Stimulated activated memory B cell treated with anti-CD40 and anti-IgM and Interleukin-4, amounts not matched to agents 10 μg/mL and 1 μg/mL and 100 μg/mL, for 72 hours (primary cell): ENCODE data around the gene MACROD2.

ENCODE experiments used
- ATAC-seq: fragments of 150-1000 bp; cut with Tn5 transposase; 2 replicates; pipeline ENCODE4 v1.10.0; 2021
- H3K27ac Mint-ChIP-seq: one replicate; pipeline ENCODE4 v1.8.0; 2022; ENCODE audit warnings: mild to moderate bottlenecking, mixed read lengths
- H3K27me3 Mint-ChIP-seq: one replicate; pipeline ENCODE4 v1.8.0; 2022; ENCODE audit warnings: mixed read lengths
- H3K36me3 Mint-ChIP-seq: one replicate; pipeline ENCODE4 v1.8.0; 2022; ENCODE audit warnings: mixed read lengths
- H3K4me1 Mint-ChIP-seq: one replicate; pipeline ENCODE4 v1.8.0; 2022; ENCODE audit warnings: mixed read lengths
- H3K4me3 Mint-ChIP-seq: one replicate; pipeline ENCODE4 v1.8.0; 2022; ENCODE audit warnings: mild to moderate bottlenecking, moderate library complexity, mixed read lengths
- H3K9me3 Mint-ChIP-seq: one replicate; pipeline ENCODE4 v1.8.0; 2022; ENCODE audit warnings: mixed read lengths

MACROD2 gene

DNA sequence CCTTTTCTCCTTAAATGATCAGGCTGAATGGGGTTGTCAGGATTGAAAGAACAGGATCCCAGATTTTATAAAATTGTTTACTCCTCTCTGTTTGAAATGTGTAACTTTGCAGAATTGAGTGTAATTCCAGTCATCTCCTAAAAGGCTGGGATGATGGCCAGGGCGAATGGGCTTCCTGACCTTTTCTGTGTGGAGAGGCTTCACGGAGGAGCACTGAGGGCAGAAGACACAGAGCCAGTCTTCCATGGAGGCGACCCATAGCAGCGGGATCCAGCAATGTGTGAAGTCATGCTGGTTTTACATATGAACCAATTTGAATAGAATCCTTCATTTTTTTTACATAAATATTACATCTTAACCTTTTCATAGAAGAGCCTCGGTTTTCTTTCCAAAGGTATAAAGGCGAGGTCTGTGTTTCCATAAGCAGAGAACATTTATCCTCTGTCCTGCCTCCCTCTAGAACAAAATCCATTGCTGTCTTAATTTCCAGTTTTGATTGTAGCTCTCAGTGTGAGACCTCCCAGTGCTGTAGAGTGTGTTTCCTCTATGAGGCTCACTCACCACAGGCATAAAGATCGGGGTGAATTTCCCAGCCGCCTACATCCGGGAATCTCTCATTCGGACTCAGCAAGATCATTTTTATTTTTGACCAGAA is 711.8 kb downstream of the MACROD2 start:
- H3K27ac Mint-ChIP-seq = no peak overlapping the region
- H3K9me3 Mint-ChIP-seq = no peaks in the 10 kb centered on the region
- no peaks in the 10 kb centered on the region for H3K27me3 Mint-ChIP-seq
- H3K36me3 Mint-ChIP-seq = no peaks in the 10 kb centered on the region
- no peaks in the 10 kb centered on the region for H3K4me1 Mint-ChIP-seq
- no peak overlapping the region for H3K4me3 Mint-ChIP-seq
- no peak for ATAC-seq

DNA sequence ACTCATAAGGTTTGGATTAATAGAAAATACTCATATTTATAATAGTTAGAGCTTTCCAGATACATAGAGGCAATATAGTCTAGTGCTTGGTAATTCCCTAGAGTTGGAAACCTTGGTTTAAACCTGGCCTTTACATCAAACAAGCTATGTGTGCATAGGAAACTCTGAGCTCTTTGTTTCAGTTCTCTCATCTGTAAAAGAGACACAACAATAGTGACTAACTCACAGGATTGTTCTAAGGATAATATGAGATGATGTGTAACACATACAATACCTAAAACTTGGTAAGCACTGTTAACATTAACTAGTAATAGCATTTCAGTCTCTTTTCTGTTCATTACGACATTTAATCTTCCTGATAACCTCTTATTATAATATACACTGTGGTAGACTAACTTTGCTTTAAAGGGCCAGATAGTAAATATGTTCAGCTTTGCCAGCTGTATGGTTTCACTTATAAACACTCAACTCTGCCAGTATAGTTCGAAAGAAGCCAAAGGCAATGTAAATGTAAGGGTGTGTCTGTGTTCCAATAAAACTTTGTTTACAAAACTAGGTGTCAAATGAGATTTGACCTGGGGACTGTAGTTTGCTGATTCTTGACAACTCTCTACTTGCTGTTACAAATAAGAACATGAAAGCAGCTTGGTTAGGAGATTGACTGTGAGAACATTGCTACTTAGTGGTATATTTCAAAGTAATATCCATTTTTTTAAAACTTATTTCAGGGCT is 712.7 kb downstream of the MACROD2 start:
- no peak overlapping the region for H3K27ac Mint-ChIP-seq
- H3K36me3 Mint-ChIP-seq = no peaks in the 10 kb centered on the region
- ATAC-seq = no peak
- H3K4me3 Mint-ChIP-seq = no peak overlapping the region
- H3K9me3 Mint-ChIP-seq = no peaks in the 10 kb centered on the region
- H3K27me3 Mint-ChIP-seq = no peaks in the 10 kb centered on the region
- H3K4me1 Mint-ChIP-seq = no peaks in the 10 kb centered on the region

DNA sequence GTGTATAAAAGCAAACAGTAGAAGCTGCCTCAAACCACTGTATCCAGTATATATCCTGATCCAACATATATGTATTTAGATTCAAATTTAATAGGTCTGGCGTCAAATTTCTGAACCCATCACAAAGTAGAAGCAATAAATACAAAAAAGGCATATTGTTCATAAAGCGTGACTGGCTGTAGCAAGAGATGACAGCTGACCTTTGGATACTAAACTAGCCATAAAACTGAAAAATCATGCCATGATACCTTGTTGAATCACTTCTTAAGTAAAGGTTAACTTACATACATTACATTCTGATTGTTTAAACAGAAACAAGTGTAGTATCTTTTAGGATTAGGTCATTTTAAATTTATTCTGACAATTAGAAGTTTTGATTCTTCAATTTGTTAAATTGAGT is 714.1 kb downstream of the MACROD2 start:
- H3K36me3 Mint-ChIP-seq = no peaks in the 10 kb centered on the region
- no peak for ATAC-seq
- no peaks in the 10 kb centered on the region for H3K27me3 Mint-ChIP-seq
- peaks cover 1% of the 10 kb centered on the region for H3K9me3 Mint-ChIP-seq
- no peak overlapping the region for H3K27ac Mint-ChIP-seq
- no peak overlapping the region for H3K4me3 Mint-ChIP-seq
- H3K4me1 Mint-ChIP-seq = no peaks in the 10 kb centered on the region

DNA sequence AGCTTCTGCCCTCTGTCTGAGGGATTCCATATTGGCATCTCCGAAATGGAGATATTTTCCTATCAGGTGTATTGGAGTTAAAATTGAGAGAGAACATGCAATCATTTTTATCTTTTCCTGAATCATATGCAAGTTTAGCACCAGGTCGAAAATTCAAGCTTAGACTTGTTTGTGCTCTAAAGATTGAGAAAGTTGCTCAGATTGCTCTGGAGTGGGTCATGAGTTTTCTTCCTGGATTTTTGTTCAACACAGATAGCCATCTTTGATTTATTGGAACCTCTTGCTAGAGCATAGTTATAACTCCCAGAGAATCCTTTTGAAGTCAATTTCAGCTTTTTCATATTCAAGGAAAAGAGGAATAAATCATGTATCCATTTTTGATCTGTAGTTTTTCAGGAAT is 715.6 kb downstream of the MACROD2 start:
- Mint-ChIP-seq H3K4me1 (no peaks in the 10 kb centered on the region), H3K9me3 (peaks cover 4% of the 10 kb centered on the region), H3K27ac (no peak overlapping the region), H3K4me3 (no peak overlapping the region), H3K27me3 (no peaks in the 10 kb centered on the region), H3K36me3 (no peaks in the 10 kb centered on the region)
- no peak for ATAC-seq

DNA sequence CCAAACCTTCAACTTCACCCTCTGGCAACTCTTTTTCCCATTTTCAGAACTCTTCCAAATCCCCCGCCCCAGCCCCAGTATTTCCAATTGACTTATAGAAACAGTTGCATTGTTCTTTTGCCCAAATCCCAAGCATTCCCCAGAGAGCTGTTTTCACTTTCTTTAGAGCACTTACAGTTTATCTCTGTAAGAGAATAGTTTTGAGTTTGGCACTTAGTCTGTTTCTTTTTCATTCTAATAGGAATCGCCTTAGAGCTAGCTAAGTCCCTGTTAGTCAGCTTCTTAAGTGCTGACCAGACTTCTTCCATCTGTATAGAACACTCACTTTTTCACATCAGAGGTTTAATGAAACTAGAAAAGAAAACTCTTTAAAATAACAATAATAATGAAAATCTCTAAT is 716.3 kb downstream of the MACROD2 start:
- no peak for ATAC-seq
- Mint-ChIP-seq H3K4me1 (no peaks in the 10 kb centered on the region), H3K27ac (no peak overlapping the region), H3K9me3 (peaks cover 4% of the 10 kb centered on the region), H3K4me3 (no peak overlapping the region), H3K27me3 (no peaks in the 10 kb centered on the region), H3K36me3 (no peaks in the 10 kb centered on the region)

DNA sequence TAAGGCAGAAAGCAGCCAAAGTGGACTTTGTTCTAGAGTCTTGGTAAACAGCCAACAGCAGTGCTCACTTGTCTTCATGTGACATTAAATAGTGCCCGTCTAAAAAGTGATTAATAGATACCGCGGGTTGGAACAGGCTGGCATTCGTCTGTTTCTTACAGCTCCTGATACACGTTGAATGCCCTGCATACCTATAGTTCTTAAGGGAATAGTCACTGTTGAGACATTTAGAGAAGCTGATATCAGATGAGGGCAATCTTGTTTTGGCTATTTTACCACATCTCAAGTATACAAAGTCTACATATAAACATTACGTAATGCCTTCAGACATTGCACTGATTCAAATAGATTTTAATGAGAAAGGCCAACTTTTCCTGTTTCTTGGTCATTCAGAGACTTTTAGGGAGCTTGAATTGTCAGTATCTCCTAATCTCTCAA is 717.0 kb downstream of the MACROD2 start:
- Mint-ChIP-seq H3K36me3 (no peaks in the 10 kb centered on the region), H3K4me1 (no peaks in the 10 kb centered on the region), H3K9me3 (peaks cover 4% of the 10 kb centered on the region), H3K27ac (no peak overlapping the region), H3K4me3 (no peak overlapping the region), H3K27me3 (no peaks in the 10 kb centered on the region)
- no peak for ATAC-seq

DNA sequence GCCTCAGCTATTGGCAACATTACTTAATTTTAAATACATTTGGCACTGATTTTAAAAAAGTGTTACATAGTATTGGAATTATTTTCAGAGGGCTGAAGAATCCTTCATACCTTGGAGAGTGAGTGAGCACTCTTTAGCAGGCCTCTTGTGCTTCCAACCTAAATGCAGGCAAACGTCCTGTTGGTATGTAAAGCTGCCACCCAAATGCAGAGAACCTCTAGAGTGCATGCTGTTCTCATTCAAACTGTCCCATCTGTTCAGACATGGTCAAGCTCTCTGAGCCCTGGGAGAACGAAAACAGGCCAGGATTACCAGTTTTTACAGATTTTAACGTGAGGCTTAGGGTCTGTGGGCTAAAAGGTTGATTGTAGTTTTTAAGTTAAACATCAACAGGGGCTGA is 720.1 kb downstream of the MACROD2 start:
- H3K4me3 Mint-ChIP-seq = no peak overlapping the region
- H3K27me3 Mint-ChIP-seq = no peaks in the 10 kb centered on the region
- no peak for ATAC-seq
- no peak overlapping the region for H3K27ac Mint-ChIP-seq
- H3K9me3 Mint-ChIP-seq = peaks cover 4% of the 10 kb centered on the region
- H3K4me1 Mint-ChIP-seq = no peaks in the 10 kb centered on the region
- no peaks in the 10 kb centered on the region for H3K36me3 Mint-ChIP-seq

DNA sequence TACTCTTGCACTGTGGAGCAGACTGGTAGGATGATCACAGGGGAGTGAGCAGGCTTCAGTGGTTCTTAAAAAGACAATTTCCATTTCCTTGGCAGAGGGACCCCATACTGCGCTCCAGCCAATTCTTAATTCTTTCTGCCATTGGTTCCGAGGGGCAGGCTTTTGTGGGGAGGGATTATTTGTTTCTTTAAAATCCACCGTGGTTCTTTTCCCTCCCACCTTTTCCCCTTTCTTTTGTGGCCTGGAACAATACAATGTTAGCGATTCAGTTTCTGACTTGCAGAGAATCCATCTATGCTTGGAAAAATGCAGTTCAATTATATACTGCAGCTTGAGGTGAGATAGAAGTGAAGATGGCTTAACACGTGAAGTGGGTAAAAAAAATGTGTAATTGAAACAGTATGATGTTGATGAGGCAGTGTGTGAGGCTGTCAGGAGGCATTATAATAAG is 721.1 kb downstream of the MACROD2 start:
- H3K27ac Mint-ChIP-seq = no peak overlapping the region
- no peaks in the 10 kb centered on the region for H3K4me1 Mint-ChIP-seq
- ATAC-seq = no peak
- H3K27me3 Mint-ChIP-seq = no peaks in the 10 kb centered on the region
- no peaks in the 10 kb centered on the region for H3K36me3 Mint-ChIP-seq
- no peak overlapping the region for H3K4me3 Mint-ChIP-seq
- peaks cover 4% of the 10 kb centered on the region for H3K9me3 Mint-ChIP-seq

DNA sequence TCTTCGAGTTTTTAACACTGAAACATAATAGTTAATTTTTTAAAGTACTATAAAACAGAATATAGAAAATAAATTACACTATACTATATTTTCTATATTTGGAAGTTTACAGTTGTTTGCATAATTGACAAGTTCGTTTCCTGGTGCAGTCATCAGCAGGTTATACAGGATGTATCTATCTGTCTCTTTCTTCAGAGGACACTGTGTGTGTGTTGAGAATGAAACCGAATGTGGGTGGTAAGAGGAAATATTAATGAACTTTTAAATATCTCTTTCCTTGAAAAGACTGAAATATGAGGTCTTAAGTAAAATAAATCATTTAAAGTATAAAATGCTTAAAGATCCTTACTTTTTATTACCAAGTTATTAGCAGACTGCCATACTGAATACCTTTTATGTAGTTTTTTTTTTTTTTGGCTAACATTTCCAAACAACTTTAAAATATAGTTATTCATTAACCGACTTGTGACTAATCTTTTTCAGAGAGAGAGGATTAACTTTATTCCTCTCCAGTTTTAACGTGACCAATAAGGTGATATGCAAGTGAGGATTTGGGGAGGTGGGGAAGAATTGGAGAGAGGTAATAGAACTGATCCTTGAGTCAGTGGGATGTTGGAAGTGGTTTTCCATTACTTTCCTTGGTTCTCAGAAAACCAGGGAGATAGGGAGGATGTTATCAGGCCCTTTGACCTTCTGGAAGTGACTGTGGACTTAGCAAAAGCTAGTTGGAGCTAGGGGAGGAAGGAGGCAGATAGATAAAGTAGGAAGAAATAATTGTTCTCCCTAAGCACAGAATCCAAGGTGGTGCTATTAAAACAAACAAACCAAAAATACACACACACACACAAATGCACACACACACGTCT is 722.1 kb downstream of the MACROD2 start:
- H3K27ac Mint-ChIP-seq = no peak overlapping the region
- ATAC-seq = no peak
- H3K36me3 Mint-ChIP-seq = no peaks in the 10 kb centered on the region
- peaks cover 4% of the 10 kb centered on the region for H3K9me3 Mint-ChIP-seq
- no peaks in the 10 kb centered on the region for H3K27me3 Mint-ChIP-seq
- H3K4me3 Mint-ChIP-seq = no peak overlapping the region
- H3K4me1 Mint-ChIP-seq = no peaks in the 10 kb centered on the region

DNA sequence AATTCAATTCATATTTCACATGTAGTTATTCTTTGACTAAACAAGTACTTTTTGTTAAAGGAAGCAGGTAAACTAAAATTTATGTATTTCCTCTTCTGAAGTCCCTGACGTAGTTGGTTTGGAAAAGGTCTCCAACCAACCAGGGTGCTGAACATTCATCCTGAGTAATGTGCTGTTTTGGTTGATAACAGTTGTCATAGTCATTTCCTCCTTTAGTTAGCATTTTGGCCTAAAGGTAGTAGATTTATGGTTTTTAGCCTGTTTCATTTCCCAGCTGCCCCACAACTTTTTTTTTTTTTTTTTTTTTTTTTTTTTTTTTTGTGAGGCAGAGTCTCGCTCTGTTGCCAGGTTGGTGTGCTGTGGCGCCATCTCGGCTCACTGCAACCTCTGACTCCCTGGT is 724.9 kb downstream of the MACROD2 start:
- no peaks in the 10 kb centered on the region for H3K4me1 Mint-ChIP-seq
- no peak for ATAC-seq
- H3K27ac Mint-ChIP-seq = no peak overlapping the region
- H3K27me3 Mint-ChIP-seq = no peaks in the 10 kb centered on the region
- no peaks in the 10 kb centered on the region for H3K9me3 Mint-ChIP-seq
- no peaks in the 10 kb centered on the region for H3K36me3 Mint-ChIP-seq
- no peak overlapping the region for H3K4me3 Mint-ChIP-seq

DNA sequence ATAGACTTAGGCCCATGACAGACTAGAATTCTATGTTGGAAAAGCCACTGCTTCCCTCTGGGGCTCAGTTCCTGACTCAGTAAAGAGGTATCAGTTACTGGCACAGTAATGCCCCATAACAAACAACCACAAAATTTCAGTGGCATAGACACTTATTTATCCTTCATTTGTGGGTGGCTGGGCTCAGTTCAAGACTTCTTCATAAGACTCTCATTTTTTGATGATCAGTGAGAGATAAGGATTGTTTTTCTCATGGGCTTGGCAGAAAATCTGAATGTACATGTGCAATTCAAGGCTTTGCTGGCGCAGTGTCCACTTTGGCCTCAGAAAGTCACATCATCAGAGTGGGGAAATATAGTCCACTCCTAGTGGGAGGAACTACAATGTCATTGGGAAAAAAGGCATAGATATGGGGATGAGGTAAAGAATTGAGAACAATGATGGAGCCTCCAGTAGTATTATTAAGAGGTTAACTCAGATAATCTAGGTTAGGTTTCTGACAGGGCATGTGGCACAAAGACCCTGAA is 726.7 kb downstream of the MACROD2 start:
- Mint-ChIP-seq H3K27me3 (no peaks in the 10 kb centered on the region), H3K4me1 (no peaks in the 10 kb centered on the region), H3K4me3 (no peak overlapping the region), H3K36me3 (no peaks in the 10 kb centered on the region), H3K27ac (no peak overlapping the region), H3K9me3 (no peaks in the 10 kb centered on the region)
- ATAC-seq = no peak

DNA sequence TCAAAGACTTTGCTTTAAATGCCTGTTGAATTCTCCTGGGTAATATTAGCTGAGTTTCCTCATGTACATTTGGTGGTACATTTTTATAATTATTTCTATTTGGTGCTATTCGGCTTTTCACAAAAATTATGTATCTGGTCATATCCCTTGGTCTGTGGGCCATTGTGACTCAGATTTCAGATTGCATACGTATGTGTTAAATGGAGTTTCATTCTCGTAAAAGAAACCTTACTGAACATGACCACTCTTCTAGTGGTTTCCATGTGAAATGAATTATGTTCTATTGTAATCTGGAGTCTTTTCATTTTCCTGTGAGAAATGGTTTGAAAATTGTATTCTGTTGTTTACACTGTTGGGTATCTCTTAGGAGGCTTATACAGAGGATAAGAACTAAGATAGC is 728.3 kb downstream of the MACROD2 start:
- no peak for ATAC-seq
- H3K4me1 Mint-ChIP-seq = no peaks in the 10 kb centered on the region
- no peak overlapping the region for H3K27ac Mint-ChIP-seq
- no peaks in the 10 kb centered on the region for H3K9me3 Mint-ChIP-seq
- no peaks in the 10 kb centered on the region for H3K27me3 Mint-ChIP-seq
- H3K4me3 Mint-ChIP-seq = no peak overlapping the region
- no peaks in the 10 kb centered on the region for H3K36me3 Mint-ChIP-seq

DNA sequence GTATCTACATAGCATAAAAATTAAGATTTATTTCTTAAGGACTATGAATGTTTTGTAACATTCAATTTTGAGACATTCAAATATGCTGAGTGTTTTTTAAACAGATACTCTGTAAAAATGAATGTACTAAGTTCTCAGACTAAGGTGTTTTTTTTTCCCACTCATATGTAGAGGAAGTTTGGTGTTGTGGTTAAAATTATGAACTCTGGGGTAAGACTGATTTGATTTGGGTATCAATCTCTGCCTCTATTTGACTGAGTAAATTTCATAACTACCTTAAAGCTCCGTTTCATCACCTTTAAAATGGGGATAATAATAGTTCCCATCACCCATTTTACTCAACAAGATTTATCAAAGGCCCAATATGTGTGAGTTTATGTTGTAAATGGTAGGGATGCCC is 728.7 kb downstream of the MACROD2 start:
- no peaks in the 10 kb centered on the region for H3K9me3 Mint-ChIP-seq
- no peaks in the 10 kb centered on the region for H3K27me3 Mint-ChIP-seq
- H3K36me3 Mint-ChIP-seq = no peaks in the 10 kb centered on the region
- ATAC-seq = no peak
- H3K4me3 Mint-ChIP-seq = no peak overlapping the region
- no peak overlapping the region for H3K27ac Mint-ChIP-seq
- no peaks in the 10 kb centered on the region for H3K4me1 Mint-ChIP-seq

DNA sequence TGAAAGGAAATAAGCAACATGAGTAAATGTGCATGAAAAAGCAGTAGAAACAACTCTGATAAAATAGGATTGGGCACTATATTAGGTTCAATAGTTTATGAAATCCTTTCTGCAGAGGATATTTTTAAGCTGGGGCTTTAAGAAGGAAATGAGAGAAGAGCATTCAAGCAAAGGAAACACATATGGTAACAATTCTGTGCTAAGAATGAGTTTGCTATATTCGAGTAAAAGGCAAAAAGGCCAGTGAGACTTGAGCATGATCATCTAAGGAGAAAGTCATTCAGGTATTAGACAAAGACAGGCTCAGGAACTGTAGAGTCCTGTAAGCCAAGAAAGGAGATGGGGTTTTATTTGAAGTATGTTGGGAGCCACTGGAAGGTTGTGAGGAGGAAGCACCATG is 729.2 kb downstream of the MACROD2 start:
- no peak overlapping the region for H3K27ac Mint-ChIP-seq
- no peak overlapping the region for H3K4me3 Mint-ChIP-seq
- H3K27me3 Mint-ChIP-seq = no peaks in the 10 kb centered on the region
- H3K4me1 Mint-ChIP-seq = no peaks in the 10 kb centered on the region
- ATAC-seq = no peak
- no peaks in the 10 kb centered on the region for H3K9me3 Mint-ChIP-seq
- H3K36me3 Mint-ChIP-seq = no peaks in the 10 kb centered on the region

DNA sequence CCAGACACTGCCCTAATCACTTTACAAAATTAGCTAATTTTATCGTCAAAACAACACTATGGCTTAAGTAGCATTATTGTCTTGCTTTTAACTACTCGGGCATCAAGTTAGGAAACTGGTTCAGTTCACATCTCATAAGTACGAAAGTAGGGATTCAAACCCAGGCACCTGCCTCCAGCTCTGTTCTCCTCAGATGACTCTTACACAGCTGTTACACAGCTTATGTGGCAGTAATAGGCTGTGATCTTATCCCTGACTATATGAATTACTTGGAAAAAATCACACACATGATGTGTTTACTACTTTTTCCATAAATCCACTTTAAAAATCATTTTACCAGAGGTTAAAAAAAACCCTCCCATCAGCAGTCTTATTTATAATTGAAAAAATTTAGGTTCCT is 731.3 kb downstream of the MACROD2 start:
- no peak for ATAC-seq
- H3K4me1 Mint-ChIP-seq = no peaks in the 10 kb centered on the region
- no peak overlapping the region for H3K27ac Mint-ChIP-seq
- H3K4me3 Mint-ChIP-seq = no peak overlapping the region
- no peaks in the 10 kb centered on the region for H3K9me3 Mint-ChIP-seq
- H3K36me3 Mint-ChIP-seq = no peaks in the 10 kb centered on the region
- H3K27me3 Mint-ChIP-seq = no peaks in the 10 kb centered on the region
